Endothelial cell of umbilical vein (primary cell): Measurements from ENCODE around the gene RNF113B. TPM values are rescaled to one million over a fixed set of nuclear protein-coding genes. Genes with fewer than 3 reads are reported as not detected.

Source experiments
- BruUV-seq: library from RNA; stranded (reverse); fragments of 400-500 nt; replicated peaks from 2 replicates; lab custom pipeline; 2021; lab: Mats Ljungman, UMichigan
- CTCF ChIA-PET: fragments of 300-600, 350-600 bp; sonication (Branson Sonifier 250); formaldehyde crosslinking; loops from one replicate; lab custom pipeline; 2021; ENCODE audit warnings: antibody characterized with exemption, inconsistent platforms; lab: Charles Lee
- POLR2A ChIA-PET: fragments of 300-600, 350-600 bp; sonication (Branson Sonifier 250); formaldehyde crosslinking; loops from one replicate; lab custom pipeline; 2021; ENCODE audit warnings: antibody characterized with exemption, inconsistent platforms; lab: Charles Lee
- DNase-seq: peaks from one replicate; pipeline ENCODE4 v3.0.0-alpha.2; 2011; ENCODE audit warnings: low read depth, low spot score
- FAIRE-seq: peaks from 2 replicates; lab custom pipeline; 2011; peaks lifted over from hg19 to GRCh38; lab: Jason Lieb, UNC
- H2AFZ ChIP-seq: 2 replicates; pipeline ENCODE4 v1.6.0; 2012; ENCODE audit warnings: low read depth, low read length, control low read depth, inconsistent platforms
- H3K27ac ChIP-seq: 2 replicates; pipeline ENCODE4 v1.5.1; 2011; ENCODE audit warnings: low read depth, mild to moderate bottlenecking, control low read depth, low read length, moderate library complexity; ENCODE audit not compliant: insufficient read depth
- H3K27me3 ChIP-seq, 2 experiments: 2 replicates each; pipeline versions ENCODE4 v1.6.0 to v1.6.1; 2011; ENCODE audit warnings: low read length in 2 of 2, mixed read lengths in 1 of 2; ENCODE audit not compliant: control insufficient read depth in 2 of 2, insufficient read depth in 2 of 2
- H3K36me3 ChIP-seq, 2 experiments: 2 replicates in 1 of 2; 3 replicates in 1 of 2; pipeline ENCODE4 v1.5.1; 2011; ENCODE audit warnings: low read length in 2 of 2, mild to moderate bottlenecking in 1 of 2, moderate library complexity in 1 of 2; ENCODE audit not compliant: control insufficient read depth in 2 of 2, insufficient read depth in 2 of 2; ENCODE audit errors: extremely low read depth in 1 of 2
- H3K4me1 ChIP-seq: 3 replicates; pipeline ENCODE4 v1.5.1; 2011; ENCODE audit warnings: mild to moderate bottlenecking, low read length; ENCODE audit not compliant: control insufficient read depth, insufficient read depth; ENCODE audit errors: extremely low read depth
- H3K4me2 ChIP-seq: 2 replicates; pipeline ENCODE4 v1.6.1; 2011; ENCODE audit warnings: low read length, control low read depth, mixed read lengths; ENCODE audit not compliant: insufficient read depth
- H3K4me3 ChIP-seq, 3 experiments: fragments of 200-600 bp in 1 of 3; sonication (generic), shearing (Covaris generic) in 1 of 3; replicated peaks in 1 of 3; 2 replicates each; pipeline ENCODE4 v1.5.1; 2011 to 2016; ENCODE audit warnings: control low read depth in 3 of 3, low read length in 3 of 3, mild to moderate bottlenecking in 2 of 3, inconsistent platforms in 1 of 3, low read depth in 1 of 3, moderate library complexity in 1 of 3; ENCODE audit not compliant: insufficient read depth in 1 of 3
- H3K79me2 ChIP-seq: 2 replicates; pipeline ENCODE4 v1.6.0; 2012; ENCODE audit warnings: low read length, inconsistent platforms; ENCODE audit not compliant: control insufficient read depth, insufficient read depth
- H3K9ac ChIP-seq: replicated peaks from 2 replicates; pipeline ENCODE3; 2011; ENCODE audit warnings: low read length, control low read depth; ENCODE audit not compliant: insufficient read depth; ENCODE audit errors: extremely low read depth
- H3K9me1 ChIP-seq: replicated peaks from 3 replicates; pipeline ENCODE4 v1.6.0; 2011; ENCODE audit warnings: mild to moderate bottlenecking, low read length; ENCODE audit not compliant: control insufficient read depth, insufficient read depth; ENCODE audit errors: extremely low read depth
- H3K9me3 ChIP-seq: replicated peaks from 2 replicates; pipeline ENCODE4 v1.5.1; 2012; ENCODE audit warnings: low read length, inconsistent platforms; ENCODE audit not compliant: control insufficient read depth, insufficient read depth
- H4K20me1 ChIP-seq: replicated peaks from 2 replicates; pipeline ENCODE3; 2011; ENCODE audit warnings: mild to moderate bottlenecking, low read length; ENCODE audit not compliant: control insufficient read depth, insufficient read depth; ENCODE audit errors: extremely low read depth
- EZH2 ChIP-seq: IDR thresholded peaks from 2 replicates; pipeline ENCODE4 v1.6.1; 2012; ENCODE audit warnings: borderline replicate concordance, low read depth, mild to moderate bottlenecking, moderate library complexity, low read length, inconsistent platforms; ENCODE audit not compliant: severe bottlenecking
- FOS ChIP-seq: IDR thresholded peaks from 2 replicates; pipeline ENCODE4 v1.6.1; 2011; ENCODE audit warnings: mild to moderate bottlenecking, low read length, moderate library complexity, borderline replicate concordance; ENCODE audit not compliant: insufficient read depth
- GATA2 ChIP-seq: IDR thresholded peaks from 2 replicates; pipeline ENCODE4 v1.7.0; 2011; ENCODE audit warnings: low read depth, mild to moderate bottlenecking, moderate library complexity, mixed read lengths, low read length; ENCODE audit not compliant: insufficient read length, insufficient read depth
- JUN ChIP-seq: IDR thresholded peaks from 2 replicates; pipeline ENCODE4 v1.6.1; 2011; ENCODE audit warnings: borderline replicate concordance, low read depth; ENCODE audit not compliant: insufficient read length, insufficient read depth
- MYC ChIP-seq: IDR thresholded peaks from one replicate; pipeline ENCODE4 v1.6.1; 2011; ENCODE audit warnings: mild to moderate bottlenecking, low read depth, low read length
- POLR2A ChIP-seq: IDR thresholded peaks from 2 replicates; pipeline ENCODE4 v1.6.1; 2012; ENCODE audit warnings: low read depth, mild to moderate bottlenecking, control low read depth, low read length
- POLR2AphosphoS5 ChIP-seq: IDR thresholded peaks from 2 replicates; pipeline ENCODE4 v1.6.1; 2012; ENCODE audit warnings: low read depth, mild to moderate bottlenecking, control low read depth, low read length, moderate library complexity; ENCODE audit not compliant: insufficient read depth
- dilution Hi-C: fragments of 300-500 bp; cut with MboI; formaldehyde crosslinking; loops from one replicate; pipeline ENCODE4 v1.15.0; 2019; ENCODE audit warnings: low sequenced_read_pairs; ENCODE audit not compliant: extremely low pct_ligation_motif_present
- intact Hi-C: fragments of 100-400 bp; cut with micrococcal nuclease; formaldehyde crosslinking; loops from one replicate; pipeline ENCODE4 v1.10.0; 2022
- polyA plus RNA-seq, 4 experiments: library from polyadenylated mRNA; depleted of rRNA in 3 of 4; stranded (reverse) in 3 of 4; unstranded in 1 of 4; fragments of >200 nt; gene quantifications; 2 replicates each; pipeline versions ENCODE4 v1.2.1 to v1.2.3, GENCODE V29; 2011 to 2012; ENCODE audit warnings: missing spikeins in 1 of 4
- total RNA-seq: library from RNA; stranded (reverse); gene quantifications from 2 replicates; pipeline ENCODE4 v1.2.3, GENCODE V29; 2021
- TF ChIP-seq, protein P1 (sequence below): IDR thresholded peaks from 2 replicates; pipeline ENCODE4 v1.6.1; 2011; ENCODE audit not compliant: insufficient read depth, insufficient read length
- TF ChIP-seq, protein P2 (sequence below), 2 donors: IDR thresholded peaks; 1 replicate in 1 of 2; 2 replicates in 1 of 2; pipeline ENCODE4 v1.5.1; 2011; ENCODE audit warnings: low read length in 2 of 2, mild to moderate bottlenecking in 2 of 2, moderate library complexity in 2 of 2, control low read depth in 1 of 2, inconsistent platforms in 1 of 2, low read depth in 1 of 2; ENCODE audit not compliant: insufficient read depth in 1 of 2; ENCODE audit errors: extremely low read depth in 1 of 2

Gene RNF113B
- total and polyA plus RNA-seq, 2 donors (not counting 3 experiments of a cell fraction or from before 2014, with no cell fraction given), result not detected

DNA sequence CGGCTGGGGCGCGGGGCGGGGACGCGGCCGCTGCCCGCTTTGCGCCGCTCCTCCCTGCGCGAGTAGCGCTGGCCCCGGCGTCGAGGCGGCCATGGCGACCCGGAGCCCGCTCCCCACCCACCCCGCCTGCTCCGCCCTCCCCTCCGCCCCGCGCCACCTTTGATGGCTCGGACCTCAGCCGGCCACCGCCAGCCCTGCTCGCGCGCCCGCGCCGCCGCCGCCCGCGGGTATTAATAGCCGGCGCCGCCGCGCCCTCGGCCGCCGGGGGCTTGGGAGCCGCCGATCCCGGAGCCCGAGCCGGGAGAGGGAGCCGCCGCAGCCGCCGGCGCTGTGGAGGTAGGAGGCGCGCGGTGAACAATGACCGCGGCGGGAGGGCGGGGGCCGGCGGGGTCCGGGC, 33.9 kb downstream of the RNF113B start:
- peaks cover 12% of the 10 kb centered on the region for H3K4me1 ChIP-seq
- POLR2A ChIA-PET, result no interaction called here
- BruUV-seq, result no TSS peak
- H4K20me1 ChIP-seq, result no peaks in the 10 kb centered on the region
- no peak overlapping the region for H3K27ac ChIP-seq
- H3K9me3 ChIP-seq, result no peaks in the 10 kb centered on the region
- peak overlapping the region; percentile 75 for H3K4me2 ChIP-seq
- H3K9me1 ChIP-seq, result no peaks in the 10 kb centered on the region
- FAIRE-seq (no peak), DNase-seq (no peak)
- intact Hi-C loops (loop anchor here (1.0 to 5.0 kb wide), 7 partner anchors 106 to 530 kb away; no protein-coding TSS in a partner anchor), dilution Hi-C loops (no loop called here)
- TF ChIP-seq JUN (no peak), POLR2A (no peak), FOS (no peak), MYC (no peak), GATA2 (no peak), EZH2 (no peak), POLR2AphosphoS5 (no peak)
- TF ChIP-seq, protein P1, sequence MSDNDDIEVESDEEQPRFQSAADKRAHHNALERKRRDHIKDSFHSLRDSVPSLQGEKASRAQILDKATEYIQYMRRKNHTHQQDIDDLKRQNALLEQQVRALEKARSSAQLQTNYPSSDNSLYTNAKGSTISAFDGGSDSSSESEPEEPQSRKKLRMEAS, result no peak
- TF ChIP-seq, protein P2, sequence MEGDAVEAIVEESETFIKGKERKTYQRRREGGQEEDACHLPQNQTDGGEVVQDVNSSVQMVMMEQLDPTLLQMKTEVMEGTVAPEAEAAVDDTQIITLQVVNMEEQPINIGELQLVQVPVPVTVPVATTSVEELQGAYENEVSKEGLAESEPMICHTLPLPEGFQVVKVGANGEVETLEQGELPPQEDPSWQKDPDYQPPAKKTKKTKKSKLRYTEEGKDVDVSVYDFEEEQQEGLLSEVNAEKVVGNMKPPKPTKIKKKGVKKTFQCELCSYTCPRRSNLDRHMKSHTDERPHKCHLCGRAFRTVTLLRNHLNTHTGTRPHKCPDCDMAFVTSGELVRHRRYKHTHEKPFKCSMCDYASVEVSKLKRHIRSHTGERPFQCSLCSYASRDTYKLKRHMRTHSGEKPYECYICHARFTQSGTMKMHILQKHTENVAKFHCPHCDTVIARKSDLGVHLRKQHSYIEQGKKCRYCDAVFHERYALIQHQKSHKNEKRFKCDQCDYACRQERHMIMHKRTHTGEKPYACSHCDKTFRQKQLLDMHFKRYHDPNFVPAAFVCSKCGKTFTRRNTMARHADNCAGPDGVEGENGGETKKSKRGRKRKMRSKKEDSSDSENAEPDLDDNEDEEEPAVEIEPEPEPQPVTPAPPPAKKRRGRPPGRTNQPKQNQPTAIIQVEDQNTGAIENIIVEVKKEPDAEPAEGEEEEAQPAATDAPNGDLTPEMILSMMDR (IDR thresholded peaks at IDR 0.05; ENCODE audit: extremely low read depth in 1 of 2, insufficient read depth in 1 of 2, low read depth in 1 of 2, low read length in 2 of 2), result no peak
- H3K79me2 ChIP-seq, result peaks cover 29% of the 10 kb centered on the region
- peaks cover 5 to 9% of the 10 kb centered on the region in 2 experiments for H3K27me3 ChIP-seq
- H3K4me3 ChIP-seq, result peak overlapping the region; percentile 76 to 88 (median 81)
- H3K36me3 ChIP-seq, result no peaks in the 10 kb centered on the region
- CTCF ChIA-PET, result no interaction called here
- H3K9ac ChIP-seq, result peak overlapping the region; percentile 62
- H2AFZ ChIP-seq, result peak overlapping the region; percentile 15
